ENCODE measurements around the gene HSPB6.

Gene HSPB6

GRCh38 chr19:35781650-35782049, 24.8 kb upstream of the HSPB6 start:
- no peak overlapping the region for H3K4me3 ChIP-seq (ENCODE audit: low read depth, low read length)
- TF ChIP-seq CTCF (IDR thresholded peaks at IDR 0.05; ENCODE audit: low read depth, low read length): no peak
- H3K27me3 ChIP-seq: no peaks in the 10 kb centered on the region
- DNase-seq: no peak
- peaks cover 5% of the 10 kb centered on the region; the same call in 1 of the 2 replicates for H3K4me1 ChIP-seq
- no peaks in the 10 kb centered on the region for H3K9me3 ChIP-seq
- peaks cover 5% of the 10 kb centered on the region; the same call in 1 of the 2 replicates for H3K36me3 ChIP-seq

GRCh38 chr19:35780717-35781116, 23.9 kb upstream of the HSPB6 start:
- no peak for TF ChIP-seq CTCF (IDR thresholded peaks at IDR 0.05; ENCODE audit: low read depth, low read length)
- DNase-seq: no peak
- no peaks in the 10 kb centered on the region for H3K27me3 ChIP-seq
- H3K4me1 ChIP-seq: peaks cover 6% of the 10 kb centered on the region
- H3K4me3 ChIP-seq (ENCODE audit: low read depth, low read length): no peak overlapping the region
- H3K36me3 ChIP-seq: peaks cover 5% of the 10 kb centered on the region; the same call in 1 of the 2 replicates
- H3K9me3 ChIP-seq: no peaks in the 10 kb centered on the region

GRCh38 chr19:35780058-35780457, 23.2 kb upstream of the HSPB6 start:
- no peak overlapping the region for H3K4me3 ChIP-seq (ENCODE audit: low read depth, low read length)
- peaks cover 6% of the 10 kb centered on the region for H3K4me1 ChIP-seq
- no peaks in the 10 kb centered on the region for H3K9me3 ChIP-seq
- no peaks in the 10 kb centered on the region for H3K27me3 ChIP-seq
- H3K36me3 ChIP-seq: peaks cover 5% of the 10 kb centered on the region; the same call in 1 of the 2 replicates
- no peak for TF ChIP-seq CTCF (IDR thresholded peaks at IDR 0.05; ENCODE audit: low read depth, low read length)
- no peak for DNase-seq

GRCh38 chr19:35779033-35779432, 22.2 kb upstream of the HSPB6 start:
- no peak for TF ChIP-seq CTCF (IDR thresholded peaks at IDR 0.05; ENCODE audit: low read depth, low read length)
- Histone ChIP-seq H3K4me1 (peaks cover 6% of the 10 kb centered on the region), H3K36me3 (peaks cover 5% of the 10 kb centered on the region; the same call in 1 of the 2 replicates), H3K4me3 (ENCODE audit: low read depth, low read length) (no peak overlapping the region), H3K27me3 (no peaks in the 10 kb centered on the region), H3K9me3 (no peaks in the 10 kb centered on the region)
- no peak for DNase-seq

GRCh38 chr19:35777961-35778360, 21.1 kb upstream of the HSPB6 start:
- no peak for DNase-seq
- no peaks in the 10 kb centered on the region for H3K27me3 ChIP-seq
- H3K9me3 ChIP-seq: no peaks in the 10 kb centered on the region
- no peak for TF ChIP-seq CTCF (IDR thresholded peaks at IDR 0.05; ENCODE audit: low read depth, low read length)
- H3K4me3 ChIP-seq (ENCODE audit: low read depth, low read length): no peak overlapping the region
- H3K4me1 ChIP-seq: peaks cover 6% of the 10 kb centered on the region
- H3K36me3 ChIP-seq: peaks cover 5% of the 10 kb centered on the region; the same call in 1 of the 2 replicates

GRCh38 chr19:35777086-35777841, 20.4 kb upstream of the HSPB6 start:
- Histone ChIP-seq H3K4me1 (peaks cover 6% of the 10 kb centered on the region), H3K36me3 (peaks cover 2% of the 10 kb centered on the region; the same call in 1 of the 2 replicates), H3K27me3 (no peaks in the 10 kb centered on the region), H3K4me3 (ENCODE audit: low read depth, low read length) (no peak overlapping the region), H3K9me3 (no peaks in the 10 kb centered on the region)
- TF ChIP-seq CTCF (IDR thresholded peaks at IDR 0.05; ENCODE audit: low read depth, low read length): no peak
- DNase-seq: no peak

Measured in BE2C (cell line).